OCI-LY1 (cell line): ENCODE data around the gene CCDC141.

ENCODE experiments used
- CTCF ChIP-seq: fragments of 200-600 bp; sonication (generic), shearing (Covaris generic); IDR thresholded peaks from 2 replicates; pipeline ENCODE4 v1.5.1; 2017; ENCODE audit warnings: mild to moderate bottlenecking, antibody characterized with exemption, low read length, moderate library complexity, mixed read lengths
- EZH2 ChIP-seq: fragments of 200-600 bp; sonication (generic), shearing (Covaris generic); IDR thresholded peaks from 2 replicates; pipeline ENCODE4 v1.8.0; 2017; ENCODE audit warnings: borderline replicate concordance, mixed run types, mild to moderate bottlenecking, antibody characterized with exemption, low read length, moderate library complexity, mixed read lengths

GRCh38 chr2:179036353-179036905 is 13.5 kb downstream of the CCDC141 start:
- TF ChIP-seq CTCF (no peak), EZH2 (no peak)
